Activated CD4-positive, alpha-beta T cell treated with anti-CD3 and anti-CD28 coated beads for 24 hours (primary cell): ENCODE data around the gene MIEF2.

Experiments
- DNase-seq, 2 donors: peaks; one replicate each; pipeline ENCODE4 v3.0.0-alpha.2; 2020; ENCODE audit warnings: low read depth in 2 of 2

MIEF2 gene

DNA sequence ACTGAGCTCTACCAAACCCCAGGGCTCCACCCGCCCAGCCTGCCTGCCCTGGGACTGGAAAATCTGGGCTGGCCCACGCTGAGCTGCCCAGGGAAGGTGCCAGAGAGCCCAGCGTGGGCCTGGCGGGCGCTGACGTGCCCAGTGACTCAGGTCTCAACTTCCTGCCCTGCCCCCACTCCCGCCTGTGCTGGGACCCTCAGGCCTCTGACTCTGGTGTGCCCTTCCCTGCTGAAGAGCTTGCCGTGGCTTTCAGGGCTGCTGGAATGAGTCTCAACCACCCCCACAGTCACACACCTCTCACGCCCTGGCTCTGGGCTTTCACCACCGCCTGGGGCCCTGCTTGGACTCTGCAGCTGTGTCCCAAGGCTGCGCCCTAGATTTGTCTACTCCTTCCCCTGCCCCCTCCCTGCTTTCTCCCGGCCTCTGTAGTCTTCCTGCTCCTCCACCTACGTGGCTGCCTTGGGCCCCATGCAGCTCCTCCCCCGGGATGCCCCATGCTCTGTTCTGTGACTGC, 24.7 kb upstream of the MIEF2 start:
- DNase-seq, result peak in 1 of 2 donors; percentile 21

GRCh38 chr17:18236494-18236893, 24.0 kb upstream of the MIEF2 start:
- no peak for DNase-seq

GRCh38 chr17:18237461-18237860, 23.0 kb upstream of the MIEF2 start:
- DNase-seq, result no peak

GRCh38 chr17:18238299-18238698, 22.2 kb upstream of the MIEF2 start:
- DNase-seq, result no peak

- no peak for DNase-seq
These were observed 20.0 kb upstream of the MIEF2 start for GRCh38 chr17:18240449-18240848.

DNA sequence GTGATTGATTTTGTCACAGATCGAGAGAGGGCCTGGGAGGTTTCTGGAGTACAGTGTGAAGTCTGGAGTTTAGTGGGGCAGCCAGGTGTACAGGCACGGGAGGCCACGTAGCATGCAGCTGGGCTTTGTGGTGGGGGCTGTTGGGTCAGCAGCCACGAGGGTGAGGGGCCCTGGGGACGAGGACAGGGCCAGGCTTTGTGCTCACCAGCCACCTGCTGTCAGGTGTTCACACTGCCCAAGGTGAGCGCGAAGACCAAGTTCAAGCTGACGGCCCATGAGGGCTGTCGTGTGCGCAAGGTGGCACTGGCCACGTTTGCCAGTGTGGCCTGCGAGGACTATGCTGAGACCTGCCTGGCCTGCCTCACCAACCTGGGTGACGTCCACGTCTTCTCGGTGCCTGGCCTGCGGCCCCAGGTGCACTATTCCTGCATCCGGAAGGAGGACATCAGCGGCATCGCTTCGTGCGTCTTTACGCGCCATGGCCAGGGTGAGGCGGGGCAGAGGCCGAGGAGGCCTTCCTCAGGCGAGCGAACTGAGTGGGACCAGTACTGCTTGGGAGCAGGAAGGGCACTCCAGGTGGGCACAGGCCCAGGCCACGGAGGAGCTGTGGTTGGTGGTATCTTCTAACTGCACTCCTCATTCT, 19.1 kb upstream of the MIEF2 start:
- no peak for DNase-seq

DNA sequence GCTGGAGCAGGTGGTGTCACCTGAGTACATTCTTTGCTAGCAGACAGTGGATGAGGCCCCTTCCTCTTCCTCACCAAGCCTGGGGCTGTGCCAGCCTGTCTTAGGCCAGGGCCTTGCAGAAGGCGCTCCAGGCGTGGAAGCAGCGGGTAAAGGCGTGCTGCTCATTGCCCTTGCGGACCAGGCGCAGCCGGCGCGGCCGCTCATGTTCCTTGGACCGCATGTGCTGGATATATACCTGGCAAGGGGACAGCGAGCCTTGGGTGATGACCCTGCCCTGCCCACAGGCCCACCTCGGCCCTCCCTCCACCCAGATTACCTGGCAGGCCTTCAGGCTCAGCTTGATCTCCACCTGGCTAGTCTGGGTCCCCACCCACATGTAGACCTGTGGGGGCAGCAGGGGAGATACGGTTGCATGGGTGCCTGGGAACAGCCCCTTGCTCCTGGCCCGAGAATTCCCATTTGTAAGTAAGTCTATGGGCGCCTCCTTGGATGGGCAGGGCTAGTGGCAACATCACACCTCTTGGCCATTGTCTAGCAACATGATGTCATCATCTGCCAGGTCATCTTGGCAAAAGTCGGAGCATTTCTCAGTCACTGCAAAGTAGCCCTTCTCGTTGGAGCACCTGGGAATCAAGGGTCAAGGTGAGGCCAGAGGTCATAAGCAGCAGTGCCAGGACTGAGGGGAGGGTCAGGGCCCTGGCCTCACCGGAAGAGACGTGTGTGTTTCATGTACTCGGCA, 15.3 kb upstream of the MIEF2 start:
- no peak for DNase-seq

- no peak for DNase-seq
These were observed 14.2 kb upstream of the MIEF2 start for GRCh38 chr17:18246109-18246725.

DNA sequence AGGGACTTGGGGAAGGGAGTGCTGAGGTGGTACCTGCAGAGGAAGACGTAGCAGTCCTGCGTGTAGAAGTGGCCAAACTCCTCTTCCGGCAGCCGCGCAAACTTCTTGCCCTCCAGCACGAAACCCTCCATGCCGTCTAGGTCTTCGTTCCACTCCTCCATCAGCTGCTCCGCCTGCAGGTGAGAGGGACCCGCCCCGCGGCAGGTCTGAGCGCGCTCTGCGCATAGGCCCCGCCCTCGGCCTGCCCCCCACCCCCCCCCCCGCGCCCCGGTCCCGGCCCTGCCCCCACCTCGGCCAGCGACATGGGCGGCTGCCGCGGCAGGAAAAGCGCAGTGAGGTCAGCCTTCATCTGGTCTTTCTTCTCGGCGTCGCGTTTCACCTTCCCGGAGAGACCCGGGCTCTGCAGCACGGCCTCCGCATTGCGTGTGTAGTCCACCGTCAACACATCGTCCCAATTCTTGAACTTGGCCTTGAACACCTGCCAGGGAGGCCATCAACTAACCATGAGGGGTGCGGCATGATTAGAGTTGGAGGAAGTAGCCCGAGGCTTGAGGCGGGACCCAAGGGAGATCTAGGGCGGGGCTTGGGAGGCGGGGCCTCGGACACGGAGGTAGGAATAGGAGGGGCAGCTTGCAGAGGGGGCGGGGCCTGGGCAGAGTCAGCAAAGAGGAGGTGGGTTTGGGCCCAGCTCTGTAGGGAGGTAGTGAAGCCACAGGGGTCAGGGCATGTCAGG, 13.4 kb upstream of the MIEF2 start:
- peak; percentile 38 to 47 for DNase-seq

DNA sequence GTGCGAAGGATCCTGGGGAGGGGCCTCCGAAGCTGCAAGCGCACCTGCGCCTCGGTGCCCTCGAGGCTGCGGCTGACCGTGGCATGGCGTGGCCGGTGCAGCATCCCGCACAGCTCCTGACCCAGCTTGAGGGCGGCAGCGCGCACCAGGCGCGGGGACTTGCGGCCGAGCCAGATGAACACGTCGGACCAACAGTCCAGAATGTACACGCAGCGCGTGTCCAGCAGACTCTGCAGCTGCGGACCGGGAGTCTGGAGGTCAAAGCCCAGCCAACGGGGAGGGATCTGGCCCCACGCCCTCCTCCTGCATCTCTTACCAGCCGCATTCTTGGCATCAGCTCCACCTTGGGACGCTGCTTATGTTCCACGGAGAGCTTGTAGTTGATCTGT, 12.9 kb upstream of the MIEF2 start:
- no peak for DNase-seq

DNA sequence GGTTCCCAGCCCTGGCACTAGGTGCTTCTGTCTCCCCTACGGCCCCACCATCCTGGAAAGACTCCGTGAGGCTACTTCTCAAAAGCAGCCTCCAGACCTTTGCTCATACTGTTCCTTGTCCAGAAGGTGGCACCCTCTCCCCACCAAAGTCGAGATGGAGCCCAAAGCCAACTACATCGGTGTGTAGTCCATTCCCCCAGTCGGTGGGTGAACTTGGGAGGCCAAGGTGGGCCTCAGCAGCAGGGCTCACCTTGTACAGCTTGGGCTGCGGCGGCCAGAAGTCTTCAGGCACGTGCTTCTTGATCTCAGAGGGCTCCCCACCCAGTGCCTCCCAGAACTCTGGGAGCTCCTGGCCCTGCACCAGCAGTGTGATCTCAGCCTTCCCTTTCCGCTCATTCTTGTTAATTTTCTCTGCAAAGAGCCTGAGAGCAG, 12.1 kb upstream of the MIEF2 start:
- DNase-seq, result peak; percentile 44 to 50

- DNase-seq, result no peak
These were observed 11.7 kb upstream of the MIEF2 start for GRCh38 chr17:18248811-18249210.

GRCh38 chr17:18250259-18250658, 10.2 kb upstream of the MIEF2 start:
- DNase-seq, result no peak

DNA sequence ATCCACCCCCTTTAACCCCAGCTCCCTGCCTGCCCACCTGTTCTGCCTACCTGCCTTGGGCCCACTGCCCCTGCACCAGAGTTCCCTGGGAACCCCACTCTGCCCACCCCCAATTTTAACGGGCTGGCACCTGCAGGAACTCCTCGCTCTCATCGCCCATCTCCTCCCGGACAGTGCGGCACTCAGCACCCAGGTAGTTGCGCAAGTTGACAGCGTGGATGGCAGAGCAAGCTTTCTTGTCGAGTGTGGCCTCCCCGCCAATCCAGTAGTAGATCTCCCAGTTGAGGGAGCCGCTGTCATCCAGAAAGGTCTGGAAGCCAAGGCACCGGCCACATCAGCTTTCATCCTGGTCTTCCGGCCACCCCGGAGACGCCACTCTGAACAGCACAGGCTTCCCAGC, 9.8 kb upstream of the MIEF2 start:
- no peak for DNase-seq

DNA sequence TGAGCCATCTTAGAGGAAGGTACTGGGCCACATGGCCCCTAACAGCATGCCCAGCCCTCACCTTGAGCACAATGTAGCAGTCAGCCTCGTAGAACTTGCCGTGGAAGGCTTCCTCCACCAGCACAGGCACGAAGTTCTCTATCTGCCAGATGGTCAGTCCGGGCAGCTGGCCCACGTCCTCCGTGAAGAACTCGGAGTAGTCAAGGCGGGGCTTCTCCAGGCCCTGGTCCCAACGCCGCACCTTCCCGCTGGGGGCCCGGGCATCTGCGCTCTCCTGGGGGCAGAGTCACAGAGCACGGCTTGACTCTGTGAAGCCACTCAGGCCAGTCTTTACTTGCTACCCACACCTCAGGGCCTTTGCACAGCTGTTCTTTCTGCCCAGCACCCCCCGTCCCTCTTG, 9.3 kb upstream of the MIEF2 start:
- DNase-seq, result no peak

DNA sequence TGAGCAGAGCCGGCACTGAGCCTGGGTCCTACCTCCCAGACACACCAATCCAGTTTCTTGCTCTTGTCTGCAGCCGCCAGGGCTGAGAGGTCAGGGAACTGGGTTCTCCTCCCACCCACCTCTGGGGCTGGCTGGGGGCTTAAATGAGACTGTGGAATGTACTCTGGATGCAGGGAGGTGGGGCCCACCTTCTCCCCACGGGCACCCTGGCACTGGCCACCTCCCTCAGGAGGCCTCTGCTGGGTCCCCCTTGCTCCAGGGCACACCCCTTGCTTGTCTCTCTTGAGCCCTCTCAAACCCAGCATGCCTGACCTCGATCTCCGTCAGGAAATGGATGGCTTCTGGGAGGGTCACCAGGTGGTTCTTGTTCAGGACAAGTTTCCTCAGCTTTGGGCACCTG, 8.3 kb upstream of the MIEF2 start:
- DNase-seq, result no peak

GRCh38 chr17:18253187-18253884, 7.1 kb upstream of the MIEF2 start:
- no peak for DNase-seq

DNA sequence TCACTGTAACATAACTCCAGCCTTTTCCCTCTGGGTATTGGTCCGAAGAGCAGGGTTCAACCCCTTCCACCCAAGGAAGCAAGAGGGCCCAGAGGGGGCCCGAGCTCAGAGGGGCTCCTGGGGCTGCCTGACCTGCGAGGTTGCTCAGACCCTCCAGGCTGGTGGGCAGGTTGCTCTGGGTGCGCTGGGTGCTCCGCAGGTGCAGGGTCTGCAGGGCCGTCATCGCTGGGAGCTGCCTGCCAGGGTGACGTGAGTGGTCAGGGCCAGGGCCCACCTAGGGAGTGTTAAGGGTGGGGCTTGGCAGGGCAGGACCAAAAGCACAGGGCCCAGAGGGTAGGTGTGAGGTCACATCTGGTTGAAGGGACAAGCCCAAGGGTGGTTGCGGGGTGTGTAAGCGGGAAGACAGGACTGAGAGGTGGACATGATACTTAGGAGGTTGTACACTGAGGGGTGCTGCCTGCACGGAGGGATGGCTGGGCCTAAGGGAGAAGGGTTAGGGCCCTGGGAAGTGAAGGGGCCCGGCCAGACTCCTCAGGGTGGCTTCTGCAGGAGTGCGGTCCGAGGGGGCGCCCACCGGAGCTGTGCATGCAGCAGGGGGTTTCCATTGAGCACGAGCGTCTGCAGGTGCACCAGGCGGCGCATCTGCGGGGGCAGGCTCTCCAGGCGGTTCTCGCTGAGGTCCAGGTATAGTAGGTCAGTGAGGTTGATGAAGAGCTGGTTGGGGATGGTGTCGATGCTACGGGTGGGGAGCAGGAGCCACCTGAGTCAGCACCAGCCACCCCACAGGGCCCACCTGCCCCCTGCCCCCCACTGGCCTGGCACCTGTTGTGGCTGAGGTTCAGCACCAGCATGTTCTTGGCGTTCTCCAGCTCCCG, 6.3 kb upstream of the MIEF2 start:
- DNase-seq, result no peak

GRCh38 chr17:18254888-18255649, 5.4 kb upstream of the MIEF2 start:
- no peak for DNase-seq

DNA sequence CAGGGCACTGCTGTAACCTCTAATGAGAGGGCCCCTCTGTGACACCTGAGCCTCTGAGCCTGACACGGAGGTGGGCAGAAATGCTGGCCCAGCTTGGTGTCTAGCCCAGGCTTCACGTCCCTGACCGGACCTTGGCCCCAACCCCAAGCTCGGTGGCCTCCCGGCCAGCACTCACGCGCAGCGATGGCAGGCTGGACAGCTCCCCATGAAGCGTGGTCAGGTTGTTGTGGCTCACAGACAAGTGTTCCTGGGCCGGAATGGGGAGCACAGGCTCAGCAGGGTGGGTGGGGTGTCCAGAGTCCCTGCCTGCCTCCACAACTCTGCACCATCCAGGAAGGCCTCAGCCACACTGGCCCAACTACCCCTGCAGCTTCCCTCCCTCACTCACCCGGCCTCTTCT, 4.1 kb upstream of the MIEF2 start:
- no peak for DNase-seq
